Measurements from ENCODE around the gene ATP2B1. TPM values are rescaled to one million over a fixed set of nuclear protein-coding genes. Genes with fewer than 3 reads are reported as not detected.

The ATP2B1 gene
- polyA plus RNA-seq, 12 donors: 58.9 to 120 (median 100) TPM

DNA sequence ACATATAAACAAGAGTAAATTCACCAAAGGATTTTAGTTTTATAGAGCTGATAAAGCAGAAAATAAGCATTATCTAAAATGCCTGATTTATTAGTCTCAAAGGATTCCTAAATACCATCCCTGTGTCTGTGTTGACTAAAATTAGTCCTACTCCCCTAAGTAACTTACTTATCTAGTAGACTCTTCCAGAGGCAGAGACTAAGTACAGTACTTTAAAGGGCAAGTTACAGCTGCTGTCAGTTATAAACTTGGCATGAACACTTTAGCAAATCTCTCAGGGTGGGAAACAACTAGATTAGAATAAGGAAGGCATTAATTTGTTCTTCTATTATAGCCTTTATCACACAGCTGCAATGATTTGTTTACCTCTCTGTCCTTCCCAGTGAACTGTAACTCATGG is 46.0 kb downstream of the ATP2B1 start:
- DNase-seq: no peak

DNA sequence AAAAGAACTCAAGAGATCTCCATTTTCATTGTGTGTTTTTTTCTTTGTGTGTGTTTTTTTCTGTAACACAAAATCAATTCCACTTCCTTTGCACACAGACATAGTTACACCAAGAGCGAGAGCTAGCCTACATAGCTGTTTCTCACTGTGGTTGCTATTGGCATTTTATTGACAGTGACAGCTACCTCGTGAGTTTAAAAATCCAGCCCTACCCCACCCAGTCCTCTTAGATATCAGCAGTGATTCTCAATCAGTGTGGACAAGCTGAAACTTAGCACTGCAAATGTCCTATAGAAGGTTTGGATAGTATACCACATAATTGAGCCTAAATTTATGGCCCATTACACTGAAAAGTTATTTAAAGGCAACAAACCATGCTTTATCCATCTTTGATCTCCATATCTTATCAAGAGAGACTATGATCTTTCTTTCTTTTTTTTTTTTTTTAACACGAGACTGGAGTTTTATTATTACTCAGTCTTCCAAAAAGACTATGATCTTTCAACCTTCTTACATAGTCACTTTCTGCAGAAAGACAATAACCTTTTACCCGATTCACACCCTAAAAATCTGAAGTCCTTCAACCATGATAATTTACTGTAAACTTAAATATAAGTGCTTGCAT is 46.8 kb downstream of the ATP2B1 start:
- DNase-seq: no peak

DNA sequence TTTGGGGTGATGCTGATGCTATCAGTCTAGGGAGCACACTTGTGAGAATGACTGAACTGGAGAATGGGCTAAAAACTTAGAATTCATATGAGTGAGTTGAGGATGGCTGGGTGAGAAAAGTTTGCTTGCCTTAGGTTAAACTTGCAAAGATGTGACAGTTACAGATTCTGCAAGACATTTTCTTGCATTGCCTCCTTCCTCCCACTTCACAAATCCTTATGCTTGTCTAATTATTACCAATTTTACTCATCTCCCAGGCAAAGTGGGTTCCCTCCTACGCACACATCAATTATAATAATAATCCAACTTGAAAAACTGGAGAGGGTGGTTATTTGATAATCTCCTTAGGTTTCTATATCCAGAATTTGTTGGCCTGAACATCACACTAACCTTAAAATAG is 50.9 kb downstream of the ATP2B1 start:
- DNase-seq: no peak

GRCh38 chr12:89657066-89657465 is 51.6 kb downstream of the ATP2B1 start:
- DNase-seq: no peak

DNA sequence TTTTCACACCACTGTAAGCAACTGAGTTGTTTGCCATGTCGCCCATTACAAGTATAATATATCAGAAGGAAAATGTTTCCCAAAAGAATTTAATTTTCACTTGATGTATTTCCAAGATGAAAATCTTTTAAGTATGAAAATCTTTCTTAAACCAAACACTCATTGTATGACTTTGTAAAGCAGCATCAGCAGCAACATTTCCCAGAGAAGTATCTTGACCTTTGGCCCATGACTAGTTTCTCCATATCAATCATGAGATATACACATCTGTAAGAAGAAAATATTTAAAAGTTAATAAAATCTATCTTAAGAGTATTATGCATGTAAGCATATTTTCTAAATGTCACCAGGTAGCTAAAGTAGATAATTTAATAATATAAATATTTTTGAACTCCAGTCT is 52.8 kb downstream of the ATP2B1 start:
- DNase-seq: no peak

GRCh38 chr12:89651192-89651591 is 57.4 kb downstream of the ATP2B1 start:
- DNase-seq: no peak

GRCh38 chr12:89650239-89650638 is 58.4 kb downstream of the ATP2B1 start:
- DNase-seq: no peak

DNA sequence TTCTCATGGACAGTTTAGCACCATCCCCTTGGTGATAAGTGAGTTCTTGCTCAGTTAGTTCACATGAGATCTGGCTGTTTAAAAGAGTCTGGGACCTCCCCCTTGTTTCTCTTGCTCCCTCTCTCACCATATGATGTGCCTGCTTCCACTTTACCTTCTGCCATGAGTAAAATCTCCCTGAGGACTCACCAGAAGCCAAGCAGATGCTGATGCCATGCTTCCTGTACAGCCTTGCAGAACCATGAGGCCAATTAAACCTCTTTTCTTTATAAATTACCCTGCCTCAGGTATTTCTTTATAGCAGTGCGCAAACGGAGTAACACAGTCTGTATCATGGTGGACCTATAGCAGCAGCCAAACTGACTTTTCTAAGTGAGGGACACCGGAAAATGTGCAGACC is 58.8 kb downstream of the ATP2B1 start:
- DNase-seq: no peak

- DNase-seq: no peak
These were observed 59.5 kb downstream of the ATP2B1 start for GRCh38 chr12:89649139-89649538.

GRCh38 chr12:89648211-89648930 is 60.3 kb downstream of the ATP2B1 start:
- no peak for DNase-seq

DNA sequence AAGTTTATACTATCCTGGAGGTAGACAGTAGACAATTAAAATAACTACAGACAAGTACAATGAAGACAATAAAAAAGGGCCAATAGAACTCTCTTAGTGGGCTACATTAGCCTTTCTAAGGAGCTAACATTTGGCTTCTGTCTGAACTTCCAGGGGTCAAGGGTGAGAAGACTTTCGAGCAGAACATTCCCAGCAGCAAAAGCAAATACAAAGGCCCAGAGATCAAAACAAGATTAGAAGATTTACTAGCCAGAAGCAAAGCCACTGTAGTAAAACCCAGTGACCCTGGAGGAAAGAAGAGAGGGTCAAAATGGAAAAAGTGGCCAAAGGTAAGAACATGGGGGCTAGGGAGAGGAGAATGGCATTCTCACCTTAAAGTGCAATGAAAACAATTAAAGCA is 63.2 kb downstream of the ATP2B1 start:
- no peak for DNase-seq

- DNase-seq: no peak
These were observed 65.7 kb downstream of the ATP2B1 start for GRCh38 chr12:89642959-89643358.

DNA sequence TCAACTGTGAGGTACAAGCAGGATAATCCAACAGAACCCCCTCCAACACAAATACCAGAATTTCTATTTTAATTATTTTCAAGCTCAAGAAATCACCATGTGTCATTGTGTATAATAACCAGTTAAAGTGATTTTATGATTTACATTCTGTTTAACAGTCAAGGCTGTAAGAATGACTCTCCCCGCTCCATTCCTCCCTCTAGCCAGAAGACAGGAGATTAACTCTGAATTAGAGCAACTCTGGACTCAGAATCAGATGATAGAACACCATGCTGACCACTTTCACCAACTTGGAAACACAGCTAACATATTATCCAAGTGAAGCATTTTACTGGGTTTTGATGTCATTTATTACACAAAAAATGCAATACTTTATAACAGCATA is 71.9 kb downstream of the ATP2B1 start:
- no peak for DNase-seq

DNA sequence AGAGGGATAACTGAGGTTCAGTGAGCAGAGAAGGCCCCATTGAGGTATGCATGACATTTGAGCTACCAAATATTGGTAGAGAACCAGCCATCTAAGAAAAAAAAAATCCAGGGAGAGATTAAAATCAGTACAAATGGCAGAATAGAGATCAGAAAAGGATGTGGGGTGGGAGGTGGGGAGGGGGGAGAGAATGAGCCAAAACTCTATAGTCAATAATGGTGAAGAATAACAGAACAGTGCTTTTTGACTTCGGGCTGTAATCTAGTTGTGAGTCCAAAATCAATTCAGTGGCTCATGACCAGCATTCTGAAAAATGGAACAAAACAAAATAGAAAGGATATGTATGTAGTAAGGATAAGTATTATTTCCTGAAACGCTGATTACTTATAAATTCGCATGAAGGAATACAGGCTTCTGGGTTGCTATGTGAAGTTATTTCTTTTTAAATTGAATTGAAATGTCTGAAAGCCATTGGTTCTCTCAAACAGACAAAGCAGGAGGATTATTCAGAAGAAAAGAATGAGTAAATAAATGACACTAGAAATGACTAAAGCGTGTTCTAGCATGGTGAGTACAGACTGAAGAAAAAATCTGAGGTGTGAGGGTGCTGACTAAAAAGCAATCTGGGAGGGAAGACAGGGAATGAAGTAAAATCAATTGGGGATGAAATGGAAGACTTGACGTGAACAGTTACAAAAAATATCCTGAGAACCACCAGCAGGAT is 72.4 kb downstream of the ATP2B1 start:
- no peak for DNase-seq

- DNase-seq: no peak
These were observed 74.1 kb downstream of the ATP2B1 start for GRCh38 chr12:89634508-89634907.

DNA sequence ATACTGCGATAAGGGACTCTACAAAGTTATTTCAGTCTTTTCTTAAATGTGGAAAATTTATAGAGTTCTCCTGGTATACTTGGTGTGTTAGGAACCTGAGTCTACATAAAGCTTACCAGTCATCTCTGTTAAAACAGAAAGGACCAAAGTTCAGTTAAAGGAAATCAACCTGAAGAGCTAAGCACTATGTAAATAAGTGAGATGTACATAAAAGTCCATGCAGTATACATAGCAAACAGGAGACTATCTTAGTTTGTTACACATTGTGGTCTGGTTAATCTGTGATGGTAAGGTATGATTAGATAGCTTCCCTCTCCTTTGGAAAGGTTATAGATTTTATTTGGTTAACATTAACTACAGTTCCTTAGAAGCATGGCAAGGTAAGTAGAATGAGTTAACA is 75.9 kb downstream of the ATP2B1 start:
- DNase-seq: no peak

DNA sequence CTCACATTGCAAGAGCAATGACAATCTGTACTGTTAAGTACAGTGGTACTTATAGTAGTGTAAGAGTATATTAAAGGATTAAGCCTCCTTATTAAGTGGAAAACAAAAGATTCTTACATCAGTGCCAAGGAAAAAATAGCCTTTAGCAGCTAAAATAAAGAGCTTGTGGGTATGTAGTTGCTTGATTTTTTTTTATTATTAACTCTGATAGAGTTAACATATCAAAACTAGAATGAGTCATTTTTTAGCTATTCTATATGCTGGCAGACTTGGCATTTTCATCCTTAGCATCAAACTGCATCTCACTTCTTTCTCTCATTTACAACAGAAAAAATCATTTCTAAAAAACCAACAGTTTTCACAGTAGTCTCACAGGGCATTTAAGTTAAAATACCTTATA is 86.5 kb downstream of the ATP2B1 start:
- DNase-seq: no peak

- DNase-seq: no peak
These were observed 87.1 kb downstream of the ATP2B1 start for GRCh38 chr12:89621521-89621920.

DNA sequence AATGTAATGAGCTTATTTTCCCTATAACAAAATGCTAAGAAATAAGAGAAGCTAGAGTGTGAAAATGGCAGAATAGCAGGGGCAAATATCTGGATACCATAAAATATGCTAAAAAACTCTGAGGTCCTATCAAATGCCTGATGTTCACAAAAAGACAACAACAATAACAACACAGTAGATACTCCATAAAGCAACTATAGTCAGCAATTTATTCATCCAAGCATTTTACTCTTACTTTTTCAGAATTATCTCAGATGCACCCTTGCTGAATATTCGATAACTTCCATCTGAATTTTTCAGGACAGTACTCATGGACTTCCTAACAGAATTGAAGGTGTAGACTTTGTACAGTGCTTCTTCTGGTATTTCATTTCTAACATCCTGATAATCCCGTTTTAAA is 88.9 kb downstream of the ATP2B1 start:
- DNase-seq: no peak

DNA sequence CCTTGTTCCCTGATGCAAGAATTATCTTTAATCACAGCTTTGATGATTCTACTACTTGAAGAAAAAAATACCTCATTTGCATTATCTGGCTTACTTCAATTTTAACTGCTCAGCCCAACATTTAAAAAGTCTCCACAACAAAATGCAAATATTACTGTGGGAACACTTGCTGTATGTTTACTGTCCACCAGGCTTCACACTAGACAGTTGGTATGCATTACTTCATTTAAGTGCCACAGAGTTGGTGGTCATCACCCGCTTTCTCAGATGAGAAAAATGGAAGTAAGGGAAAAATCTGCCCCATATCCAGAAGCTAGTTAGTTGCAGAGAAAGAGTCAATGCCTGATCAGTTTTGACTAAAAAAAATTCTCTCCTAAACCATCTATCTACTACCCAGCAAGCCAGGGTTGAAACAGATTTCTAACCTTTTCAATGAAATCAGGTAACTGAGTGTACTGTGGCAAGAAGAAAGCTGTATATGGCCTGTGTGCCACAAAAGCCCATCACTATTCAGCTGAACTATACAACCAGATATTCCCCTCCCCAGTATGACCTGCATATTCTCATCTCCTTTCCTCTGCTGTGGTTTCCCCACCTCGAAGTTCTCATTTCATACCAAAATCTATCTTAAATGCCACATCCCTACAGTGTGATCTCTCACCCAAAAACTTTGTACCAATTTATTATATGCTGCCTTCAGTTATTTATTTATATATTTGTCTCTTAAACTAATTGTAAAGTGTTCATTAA is 90.3 kb downstream of the ATP2B1 start:
- DNase-seq: no peak

- DNase-seq: no peak
These were observed 98.3 kb downstream of the ATP2B1 start for GRCh38 chr12:89610366-89610765.

DNA sequence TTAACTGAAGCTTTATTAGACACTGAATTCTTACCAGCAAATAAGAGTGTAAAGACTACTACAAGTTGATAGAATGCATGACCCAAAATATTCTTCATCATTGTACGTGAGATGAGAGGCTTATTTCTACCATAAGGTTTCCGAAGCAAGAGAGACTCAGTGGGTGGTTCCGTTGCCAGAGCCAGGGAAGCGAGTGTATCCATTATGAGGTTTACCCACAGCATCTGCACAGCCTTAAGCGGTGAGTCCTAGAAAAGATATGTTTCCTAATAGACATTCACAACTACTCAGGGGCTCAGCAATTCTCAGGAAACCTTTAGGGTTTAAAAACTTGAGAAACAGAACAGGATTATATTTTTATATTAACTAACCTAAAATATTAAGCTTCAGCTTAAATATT is 105.0 kb downstream of the ATP2B1 start:
- DNase-seq: no peak

DNA sequence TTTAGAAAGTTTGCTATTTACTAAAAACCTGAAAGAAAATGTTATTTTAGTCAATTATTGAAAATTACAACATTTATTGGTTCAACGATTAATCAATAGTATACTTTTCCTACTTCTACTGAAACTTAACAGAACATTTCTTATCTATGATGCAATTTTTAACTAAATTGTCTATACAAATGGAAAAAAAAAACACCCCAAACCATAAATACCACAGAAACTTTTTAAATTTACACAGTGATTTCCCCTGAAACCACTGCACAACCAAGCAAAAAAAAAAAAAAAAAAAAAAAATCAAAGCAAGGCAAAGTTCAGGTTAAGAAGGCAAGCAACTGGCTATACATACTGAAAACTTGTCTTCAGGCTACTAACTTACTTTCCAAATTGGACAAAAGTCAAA is 110.9 kb downstream of the ATP2B1 start:
- DNase-seq: no peak

Data from muscle of arm (tissue), 12 donors.